HK-2 (cell line): ENCODE results near the gene SULT6B1.

ENCODE experiments used
- DNase-seq: peaks from one replicate; pipeline ENCODE4 v3.0.0-alpha.2; 2018; ENCODE audit not compliant: unreplicated experiment

The SULT6B1 gene

DNA sequence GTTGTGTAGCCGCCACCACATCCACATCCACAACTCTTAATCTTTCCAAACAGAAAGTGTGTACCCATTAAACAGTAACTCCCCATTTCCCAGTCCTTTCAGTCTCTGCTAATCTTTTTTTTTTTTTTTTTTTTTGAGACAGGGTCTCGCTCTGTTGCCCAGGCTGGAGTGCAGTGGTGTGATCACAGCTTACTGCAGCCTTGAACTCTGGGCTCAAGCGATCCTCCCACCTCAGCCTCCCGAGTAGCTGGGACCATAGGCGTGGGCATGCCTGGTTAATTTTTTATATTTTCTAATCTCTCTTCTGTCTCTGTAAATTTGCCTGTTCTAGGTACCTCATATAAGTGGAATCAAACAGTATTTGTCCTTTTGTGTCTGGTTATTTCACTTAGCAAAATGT lies 35.2 kb downstream of the SULT6B1 start:
- no peak for DNase-seq

DNA sequence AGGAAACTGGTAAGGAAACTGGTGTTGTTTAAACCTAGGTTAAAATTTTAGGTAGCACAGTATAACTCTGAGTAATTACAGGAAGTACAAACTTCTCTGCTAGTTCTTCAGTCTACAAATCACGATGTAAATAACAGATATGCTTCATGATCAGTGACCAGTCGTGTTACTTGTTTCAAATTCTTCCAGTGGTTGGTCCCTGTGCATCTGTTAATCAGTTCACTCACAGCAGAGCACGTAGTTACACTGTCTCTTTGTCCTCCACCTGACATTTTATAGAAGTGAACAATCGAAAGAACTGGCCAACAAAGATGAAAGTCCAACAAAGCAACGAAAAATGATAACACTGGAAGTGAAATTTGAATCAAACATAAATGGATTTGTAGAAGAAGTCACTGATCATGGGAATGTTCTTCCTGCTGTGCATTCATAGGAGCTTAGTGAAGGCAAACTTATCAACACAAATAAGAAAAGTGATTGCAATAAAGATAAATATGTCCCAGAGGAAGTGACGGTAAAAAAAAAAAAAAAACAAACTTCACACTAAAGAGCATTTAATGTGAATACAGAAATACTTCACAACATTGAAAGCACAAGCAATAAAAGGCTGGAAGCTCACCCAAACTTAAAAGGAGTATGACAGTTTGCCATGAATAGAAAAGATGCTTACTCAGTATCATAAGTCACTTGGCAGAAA lies 38.7 kb downstream of the SULT6B1 start:
- DNase-seq = no peak

DNA sequence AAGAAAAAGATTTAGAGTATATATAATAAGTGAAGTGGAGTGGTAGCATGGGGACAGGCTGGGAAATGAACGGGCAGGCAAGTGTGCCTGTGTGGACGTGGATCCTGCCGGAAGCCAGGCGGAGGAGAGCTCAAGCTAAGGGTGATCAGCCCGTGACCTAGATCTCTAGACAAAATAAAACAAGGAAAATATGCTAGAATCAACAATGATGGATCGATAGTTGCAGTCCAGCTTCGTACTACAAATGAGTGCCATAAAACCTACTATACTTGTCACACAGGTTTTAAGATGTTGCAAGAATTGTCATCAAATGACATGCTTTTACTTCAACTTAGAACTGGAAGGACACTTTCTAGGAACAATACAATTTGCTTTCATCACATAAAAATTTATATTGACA lies 40.1 kb downstream of the SULT6B1 start:
- DNase-seq = no peak

DNA sequence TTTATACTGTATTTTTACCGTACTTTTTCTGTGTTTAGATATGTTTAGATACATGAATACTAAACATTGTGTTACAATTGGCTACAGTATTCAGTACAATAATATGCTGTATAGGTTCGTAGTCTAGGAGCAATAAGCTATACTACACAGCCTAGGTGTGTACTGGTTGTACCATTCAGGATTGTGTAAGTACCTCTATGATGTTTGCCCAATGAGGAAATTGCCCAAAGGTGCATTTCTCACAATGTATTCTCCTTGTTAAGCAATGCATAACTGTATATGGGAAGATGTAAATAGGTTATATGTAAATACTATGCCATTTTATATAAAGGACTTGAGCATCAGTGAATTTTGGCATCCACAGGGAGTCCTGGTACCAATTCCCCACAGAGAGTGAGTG lies 42.4 kb downstream of the SULT6B1 start:
- DNase-seq = no peak

DNA sequence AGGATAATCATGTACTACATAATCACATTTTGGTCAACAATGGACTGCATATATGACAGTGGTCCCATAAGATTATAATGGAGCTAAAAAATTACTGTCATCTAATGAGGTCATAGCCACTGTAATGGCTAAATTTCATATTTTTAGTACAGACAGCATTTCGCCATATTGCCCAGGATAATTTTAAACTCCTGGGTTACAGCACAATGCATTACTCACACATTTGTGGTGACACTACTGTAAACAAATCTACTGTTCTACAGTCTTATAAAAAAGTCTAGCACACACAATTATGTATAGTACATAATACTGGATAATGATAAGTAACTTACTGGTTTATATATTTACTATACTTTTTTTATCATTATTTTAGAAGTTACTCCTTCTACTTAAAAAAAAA lies 44.5 kb downstream of the SULT6B1 start:
- no peak for DNase-seq

DNA sequence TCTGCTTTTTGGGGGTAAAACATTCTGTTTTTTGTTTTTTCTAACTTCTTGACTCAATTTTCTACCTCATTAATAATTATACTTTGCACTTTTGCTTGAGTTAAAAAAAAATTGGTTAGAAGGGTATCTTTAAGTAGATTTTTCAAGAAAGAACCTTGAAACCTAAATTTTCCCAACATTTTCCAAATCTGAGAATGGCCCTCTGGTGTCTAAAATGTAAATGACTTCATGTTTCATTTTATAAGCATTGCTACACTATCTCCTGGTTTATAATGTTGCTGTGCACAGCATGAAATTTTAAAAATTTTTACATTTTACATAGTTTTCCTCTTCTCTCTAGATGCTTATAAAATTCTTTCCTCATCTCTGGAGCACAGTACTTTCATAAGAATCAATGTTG lies 45.9 kb downstream of the SULT6B1 start:
- no peak for DNase-seq

DNA sequence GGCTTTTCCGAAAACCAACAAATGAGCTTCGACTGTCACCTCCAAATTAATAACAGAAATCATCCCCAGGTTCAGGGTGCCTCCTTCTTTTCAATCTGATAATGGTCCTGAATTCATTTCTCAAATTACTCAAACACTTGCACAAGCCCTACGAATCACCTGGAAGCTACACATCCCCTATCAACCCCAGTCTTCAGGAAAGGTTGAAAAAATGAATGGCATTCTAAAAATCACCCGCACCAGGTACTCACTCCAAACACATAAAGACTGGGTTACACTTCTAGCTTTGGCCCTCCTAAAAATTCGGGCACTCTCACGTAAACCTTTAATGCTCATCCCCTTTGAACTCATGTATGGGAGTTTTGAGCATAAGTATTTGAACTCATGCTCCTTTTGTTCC lies 55.6 kb downstream of the SULT6B1 start:
- no peak for DNase-seq

DNA sequence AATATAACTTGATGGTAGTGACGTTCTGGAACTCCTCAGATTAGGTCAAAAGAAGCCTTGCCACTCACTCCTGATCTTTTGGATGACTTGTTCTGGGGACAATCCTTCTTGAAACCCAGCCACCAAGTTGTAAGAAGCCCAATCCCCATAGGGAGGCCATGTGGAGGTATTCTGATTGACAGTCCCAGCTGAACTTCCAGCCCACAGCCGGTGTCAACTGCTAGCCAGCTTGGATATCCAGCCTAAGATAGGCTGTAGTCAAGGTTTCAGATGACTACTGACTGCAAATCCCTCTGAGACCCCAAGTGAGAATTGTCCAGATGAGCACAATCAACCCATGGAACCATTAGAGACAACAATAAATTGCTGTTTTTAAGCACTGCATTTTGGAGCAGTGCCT lies 63.1 kb downstream of the SULT6B1 start:
- DNase-seq = no peak

DNA sequence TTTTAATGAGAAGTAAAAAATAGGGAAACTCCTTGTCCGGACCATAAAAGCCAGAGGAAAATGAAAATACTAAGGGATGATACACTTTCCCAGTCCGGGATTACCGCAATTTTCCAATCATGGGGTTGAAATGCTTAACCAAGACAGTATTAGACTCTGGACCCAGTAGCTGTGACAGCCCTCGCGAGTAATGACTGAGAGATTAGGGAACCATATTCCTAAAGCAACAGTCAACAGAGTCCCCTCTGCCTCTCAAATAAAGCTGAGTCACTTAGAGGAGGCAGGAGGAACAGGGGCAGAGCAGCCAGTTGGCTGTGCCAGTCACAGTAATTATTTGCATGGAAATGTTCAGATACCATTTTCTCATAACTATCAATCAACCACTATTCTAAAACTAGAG lies 69.3 kb downstream of the SULT6B1 start:
- DNase-seq = no peak
